Common myeloid progenitor, CD34-positive (primary cell): ENCODE results near the gene AUTS2.

Source experiments
- CTCF ChIA-PET: fragments of 350-600 bp; sonication (Branson Sonifier 250); formaldehyde crosslinking; loops from one replicate; lab custom pipeline; 2021; ENCODE audit warnings: antibody characterized with exemption; lab: Charles Lee
- POLR2A ChIA-PET: fragments of 350-600 bp; sonication (Branson Sonifier 250); formaldehyde crosslinking; loops from one replicate; lab custom pipeline; 2021; ENCODE audit warnings: antibody characterized with exemption; lab: Charles Lee
- DNase-seq, 3 donors: peaks; one replicate each; pipeline versions ENCODE4 v3.0.0 to v3.0.0-alpha.2; 2013
- H3K27ac ChIP-seq, 2 experiments: 1 replicate in 1 of 2; 2 replicates in 1 of 2; pipeline ENCODE4 v1.7.0; 2013; ENCODE audit warnings: inconsistent platforms in 2 of 2, low read length in 2 of 2, mild to moderate bottlenecking in 2 of 2, low read depth in 1 of 2, moderate library complexity in 1 of 2; ENCODE audit not compliant: severe bottlenecking in 2 of 2, insufficient read depth in 1 of 2, poor library complexity in 1 of 2
- H3K27me3 ChIP-seq, 5 experiments: replicated peaks in 2 of 5; 1 replicate in 3 of 5; 2 replicates in 2 of 5; pipeline versions ENCODE4 v1.6.1 to v1.7.0; 2013; ENCODE audit warnings: low read length in 4 of 5, mild to moderate bottlenecking in 2 of 5, moderate library complexity in 2 of 5, inconsistent platforms in 1 of 5; ENCODE audit not compliant: insufficient read depth in 5 of 5, control insufficient read depth in 4 of 5
- H3K36me3 ChIP-seq, 4 experiments: 1 replicate in 2 of 4; 2 replicates in 2 of 4; pipeline versions ENCODE4 v1.6.1 to v1.7.0; 2013; ENCODE audit warnings: low read length in 3 of 4, control low read depth in 1 of 4, mild to moderate bottlenecking in 1 of 4; ENCODE audit not compliant: control insufficient read depth in 4 of 4, insufficient read depth in 4 of 4
- H3K4me1 ChIP-seq, 4 experiments: 1 replicate in 3 of 4; 2 replicates in 1 of 4; pipeline versions ENCODE4 v1.6.1 to v1.7.1; 2013; ENCODE audit warnings: low read length in 3 of 4, mild to moderate bottlenecking in 3 of 4, control low read depth in 1 of 4, inconsistent platforms in 1 of 4, moderate library complexity in 1 of 4; ENCODE audit not compliant: control insufficient read depth in 4 of 4, insufficient read depth in 4 of 4; ENCODE audit errors: control extremely low read depth in 1 of 4
- H3K4me3 ChIP-seq, 7 experiments: 1 replicate in 4 of 7; 2 replicates in 3 of 7; pipeline versions ENCODE4 v1.5.1 to v1.7.0; 2013; ENCODE audit warnings: mild to moderate bottlenecking in 7 of 7, low read length in 6 of 7, moderate library complexity in 6 of 7, inconsistent platforms in 2 of 7, low read depth in 2 of 7, control low read depth in 1 of 7; ENCODE audit not compliant: insufficient read depth in 4 of 7, control insufficient read depth in 1 of 7; ENCODE audit errors: extremely low read depth in 1 of 7
- H3K9me3 ChIP-seq, 5 experiments: 1 replicate in 4 of 5; 2 replicates in 1 of 5; pipeline versions ENCODE4 v1.6.1 to v1.7.1; 2013; ENCODE audit warnings: low read length in 4 of 5, mild to moderate bottlenecking in 2 of 5, inconsistent platforms in 1 of 5, low read depth in 1 of 5, moderate library complexity in 1 of 5; ENCODE audit not compliant: control insufficient read depth in 4 of 5, insufficient read depth in 2 of 5; ENCODE audit errors: control extremely low read depth in 1 of 5
- WGBS: methylation state at CpG from one replicate; pipeline ENCODE4 v1.1.5; 2013; ENCODE audit not compliant: insufficient coverage; 5-methylcytosine and 5-hydroxymethylcytosine counted together

The AUTS2 gene

DNA sequence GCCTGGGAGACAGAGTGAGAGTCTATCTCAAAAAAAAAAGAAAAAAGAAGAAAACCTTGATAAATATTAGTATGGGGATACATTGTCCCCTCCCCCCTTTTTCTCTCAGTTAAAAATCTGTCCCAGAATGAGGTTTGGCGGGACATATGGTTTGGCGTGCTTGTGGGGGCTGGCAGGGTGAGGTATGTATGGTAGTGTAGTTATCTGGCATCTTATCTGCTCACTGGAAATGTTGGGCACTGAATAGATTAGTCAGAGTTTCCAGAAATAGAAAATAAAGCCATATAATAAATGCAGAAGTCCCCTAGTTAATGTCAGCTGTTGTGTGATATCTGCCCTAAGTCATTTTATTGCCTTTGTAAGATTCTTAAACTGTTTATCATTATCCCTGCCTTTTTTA lies 1136.1 kb downstream of the AUTS2 start:
- ChIA-PET CTCF (no interaction called here), POLR2A (interaction anchor here (1.4 kb wide), 1 partner anchor 13 kb away, joined by 4 read pairs; no protein-coding TSS in a partner anchor)
- Histone ChIP-seq H3K27ac (no peak overlapping the region), H3K4me1 (peaks cover 0 to 14% (median 3%) of the 10 kb centered on the region in 4 experiments), H3K4me3 (no peak overlapping the region), H3K36me3 (no peaks in the 10 kb centered on the region), H3K27me3 (no peaks in the 10 kb centered on the region), H3K9me3 (no peaks in the 10 kb centered on the region)
- no CpG with 5 or more reads among the region's 2 CpGs for WGBS
- DNase-seq: peak in 2 of 3 donors; percentile 25 to 52

DNA sequence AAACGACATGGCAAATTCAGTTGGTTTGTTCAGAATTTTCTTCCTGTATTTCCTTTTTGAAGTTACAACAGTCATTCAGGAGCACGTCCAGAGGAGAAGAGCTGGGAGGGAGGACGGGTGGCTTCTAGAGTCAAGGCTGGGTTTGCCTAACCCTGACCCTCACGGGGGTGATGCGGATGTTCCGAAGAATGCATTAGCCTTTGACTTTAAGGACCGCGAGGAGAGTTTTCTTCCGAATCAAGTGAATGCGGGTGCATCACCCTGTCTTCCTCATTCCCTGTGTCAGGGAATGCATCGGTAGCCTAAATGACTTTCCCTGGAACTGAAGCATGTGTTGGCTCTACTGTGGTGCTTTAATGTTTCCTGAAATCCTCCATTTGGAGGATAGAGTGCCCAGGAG lies 1137.0 kb downstream of the AUTS2 start:
- H3K9me3 ChIP-seq: no peaks in the 10 kb centered on the region
- WGBS: 96% methylated on average over 10 of the region's 11 CpGs
- CTCF ChIA-PET: interaction anchor here (0.6 kb wide), 1 partner anchor 12 kb away, joined by 3 read pairs; no protein-coding TSS in a partner anchor
- H3K36me3 ChIP-seq: no peaks in the 10 kb centered on the region
- H3K27ac ChIP-seq: no peak overlapping the region
- peaks cover 0 to 19% (median 6%) of the 10 kb centered on the region in 4 experiments for H3K4me1 ChIP-seq
- H3K4me3 ChIP-seq: no peak overlapping the region
- H3K27me3 ChIP-seq: no peaks in the 10 kb centered on the region
- POLR2A ChIA-PET: interaction anchor here (0.6 kb wide), 1 partner anchor 17 kb away, joined by 3 read pairs; no protein-coding TSS in a partner anchor
- no peak for DNase-seq

DNA sequence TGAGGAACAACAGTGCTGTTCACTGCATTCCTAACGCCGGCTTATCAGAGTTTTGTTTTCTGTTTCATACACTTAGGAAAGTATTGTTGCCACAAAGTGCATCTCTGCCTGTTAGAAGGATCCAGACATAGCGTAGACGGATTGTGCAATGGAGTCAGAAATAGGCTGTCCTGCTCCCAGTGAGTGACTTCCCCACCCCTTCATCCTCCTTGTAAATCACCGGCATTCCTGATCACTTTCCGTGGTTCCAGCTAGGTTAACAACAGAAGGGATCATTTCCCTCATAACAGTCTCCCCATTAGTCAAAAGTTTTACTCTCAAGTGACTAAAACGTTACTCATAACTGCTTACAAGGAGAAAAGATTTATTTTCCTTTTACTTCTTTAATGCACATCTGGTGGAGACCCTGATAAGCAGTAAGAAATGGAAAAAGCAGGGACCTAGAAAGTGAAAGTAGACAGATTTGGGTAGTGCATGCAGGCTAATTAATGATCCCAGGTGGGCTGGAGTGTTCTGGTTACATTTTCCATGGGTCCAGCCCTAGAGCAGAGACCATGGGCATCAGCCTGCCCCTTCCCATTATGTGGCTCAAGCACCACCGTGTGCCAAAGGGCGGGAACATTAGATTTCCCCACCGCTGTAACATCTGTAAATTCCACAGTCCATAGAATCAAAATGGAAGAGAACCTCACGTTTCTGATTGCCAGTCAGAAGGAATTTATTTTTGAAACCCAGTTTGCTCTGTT lies 1138.6 kb downstream of the AUTS2 start:
- Histone ChIP-seq H3K27me3 (no peaks in the 10 kb centered on the region), H3K36me3 (no peaks in the 10 kb centered on the region), H3K27ac (no peak overlapping the region), H3K4me3 (peak overlapping the region in 5 of 7 experiments; percentile 19 to 79 (median 46)), H3K4me1 (peaks cover 0 to 19% (median 6%) of the 10 kb centered on the region in 4 experiments), H3K9me3 (no peaks in the 10 kb centered on the region)
- ChIA-PET POLR2A (no interaction called here), CTCF (interaction anchor here (0.6 kb wide), 1 partner anchor 15 kb away, joined by 3 read pairs; no protein-coding TSS in a partner anchor)
- 46% methylated on average over 8 of the region's 11 CpGs for WGBS
- DNase-seq: peak in 2 of 3 donors; percentile 17 to 40

DNA sequence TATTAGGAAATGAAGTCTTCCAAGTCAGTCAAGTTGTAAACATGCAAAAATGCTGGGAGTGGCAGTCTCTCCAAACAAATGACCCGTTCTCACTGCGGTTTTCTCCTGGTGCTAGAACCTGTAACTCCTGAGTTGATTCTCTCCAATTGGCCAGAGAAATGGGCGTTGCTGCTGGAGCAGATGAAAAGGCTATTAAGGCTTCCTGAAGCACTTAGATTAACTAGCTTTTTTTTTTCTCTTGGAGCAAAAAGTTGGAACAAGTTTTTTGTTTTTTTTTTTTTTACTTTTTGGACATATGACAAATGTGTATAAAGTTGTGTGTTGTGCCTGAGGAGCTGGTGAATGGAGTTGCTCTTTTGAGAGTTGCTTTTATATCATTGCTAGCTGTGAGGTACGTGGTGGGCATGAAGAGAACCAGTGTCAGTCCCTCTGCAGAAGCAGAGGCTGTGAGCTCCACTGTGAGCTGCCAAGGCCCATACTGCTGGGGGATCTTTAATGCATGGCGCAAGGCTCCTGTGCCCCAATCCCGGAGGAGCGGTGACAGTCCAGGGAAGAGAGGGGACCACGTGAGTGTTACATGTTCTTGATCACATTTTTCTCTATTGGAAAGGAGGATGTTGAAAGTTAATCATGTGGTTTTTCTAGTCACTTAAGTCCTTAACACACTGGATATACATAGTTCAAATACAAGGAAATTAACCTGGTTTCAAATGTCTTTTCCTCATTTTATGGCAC lies 1140.0 kb downstream of the AUTS2 start:
- H3K27ac ChIP-seq: no peak overlapping the region
- H3K4me1 ChIP-seq: peaks cover 0 to 20% (median 6%) of the 10 kb centered on the region in 4 experiments
- no peaks in the 10 kb centered on the region for H3K36me3 ChIP-seq
- no peaks in the 10 kb centered on the region for H3K27me3 ChIP-seq
- DNase-seq: no peak
- ChIA-PET POLR2A (no interaction called here), CTCF (interaction anchor here (0.6 to 1.2 kb wide), 2 partner anchors 25 to 913 kb away, joined by 3 to 4 read pairs; no protein-coding TSS in a partner anchor)
- no peaks in the 10 kb centered on the region for H3K9me3 ChIP-seq
- 92% methylated on average over 3 of the region's 8 CpGs for WGBS
- no peak overlapping the region for H3K4me3 ChIP-seq

DNA sequence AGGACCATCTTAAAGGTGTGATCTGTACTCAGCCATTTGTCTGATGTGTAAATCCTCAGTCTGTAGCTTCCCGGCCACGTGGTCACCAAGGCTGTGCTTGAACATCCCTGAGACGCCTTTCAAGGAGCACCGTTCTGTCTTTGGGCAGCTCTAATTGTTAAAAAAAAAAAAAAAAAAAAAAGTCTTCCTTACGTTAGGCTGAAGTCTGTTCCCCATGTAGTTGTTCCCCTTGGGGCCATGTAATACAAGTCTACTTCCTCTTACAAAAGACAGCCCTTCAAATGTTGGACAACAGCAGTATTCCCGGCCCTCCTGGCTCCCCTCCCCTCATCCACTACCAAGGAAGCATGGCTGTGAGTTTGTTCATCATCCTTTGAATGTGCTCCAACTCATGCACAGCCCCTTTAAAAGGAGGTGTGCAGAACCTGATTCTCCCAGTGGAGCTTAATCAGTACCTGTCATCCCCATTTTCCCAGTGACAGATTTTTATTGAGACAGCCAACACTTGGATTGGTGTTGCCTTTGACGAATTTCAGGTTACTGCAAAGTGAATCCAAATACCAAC lies 1141.5 kb downstream of the AUTS2 start:
- Histone ChIP-seq H3K27ac (no peak overlapping the region), H3K27me3 (no peaks in the 10 kb centered on the region), H3K36me3 (no peaks in the 10 kb centered on the region), H3K9me3 (no peaks in the 10 kb centered on the region), H3K4me1 (peaks cover 0 to 18% (median 6%) of the 10 kb centered on the region in 4 experiments), H3K4me3 (no peak overlapping the region)
- ChIA-PET POLR2A (no interaction called here), CTCF (no interaction called here)
- peak in 2 of 3 donors; percentile 15 to 35 for DNase-seq
- 42% methylated on average over 6 of the region's 7 CpGs for WGBS

DNA sequence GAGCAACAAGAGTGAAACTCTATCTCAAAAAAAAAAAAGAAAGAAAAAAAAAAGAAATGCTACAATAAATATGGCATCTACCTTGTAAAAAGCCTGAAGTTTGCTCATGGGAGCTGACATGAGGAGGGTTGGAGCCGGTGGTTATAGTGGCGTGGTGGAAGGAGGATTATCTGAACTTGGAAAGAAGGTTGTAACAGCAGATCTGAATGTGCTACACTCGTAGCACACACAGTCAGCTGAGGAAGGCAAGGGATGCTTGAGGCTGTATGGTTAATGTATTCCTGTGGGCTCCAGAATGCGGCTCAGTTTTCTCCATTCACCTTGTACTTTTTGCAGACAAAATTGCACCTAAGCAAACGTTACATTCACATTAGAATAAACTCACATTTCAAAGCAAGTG lies 1143.4 kb downstream of the AUTS2 start:
- no peaks in the 10 kb centered on the region for H3K27me3 ChIP-seq
- no peak overlapping the region for H3K4me3 ChIP-seq
- H3K27ac ChIP-seq: no peak overlapping the region
- WGBS: 100% methylated on average over 3 of the region's 5 CpGs
- CTCF ChIA-PET: interaction anchor here (0.7 kb wide), 1 partner anchor 610 kb away, joined by 3 read pairs; no protein-coding TSS in a partner anchor
- POLR2A ChIA-PET: no interaction called here
- peaks cover 0 to 14% (median 4%) of the 10 kb centered on the region in 4 experiments for H3K4me1 ChIP-seq
- no peak for DNase-seq
- no peaks in the 10 kb centered on the region for H3K36me3 ChIP-seq
- H3K9me3 ChIP-seq: no peaks in the 10 kb centered on the region
